ENCODE data around the gene OTOL1. TPM values are rescaled to one million over a fixed set of nuclear protein-coding genes. Genes with fewer than 3 reads are reported as not detected.
A peak's percentile ranks its signal among the peaks of the same experiment; 100 is the strongest.
"Not testable (repeated sequence)": the region's sequence is repeated elsewhere in the genome, so short reads cannot be mapped to it uniquely, and the experiment has no call there.

OTOL1 gene
- total RNA-seq, 1 donor from 2014 or later, result not detected

DNA sequence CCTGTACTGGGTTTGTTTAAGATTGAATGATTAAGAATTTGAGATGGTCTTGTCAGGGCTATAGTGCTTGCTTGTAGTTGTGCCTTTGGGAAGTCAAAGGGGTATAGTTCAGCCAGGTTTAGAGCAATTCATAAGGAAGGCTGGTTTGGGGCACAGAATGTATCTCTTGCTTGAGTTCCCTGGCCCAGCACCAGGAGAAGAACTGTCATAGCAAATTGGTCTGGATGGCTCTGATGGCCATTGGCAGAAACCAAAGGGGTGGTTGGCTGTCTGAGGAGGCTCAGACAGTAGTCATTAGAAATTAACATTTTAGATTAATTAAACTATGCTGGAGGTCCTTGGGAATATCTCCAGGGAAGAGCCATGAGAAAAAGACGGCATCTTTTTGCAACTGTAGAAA, 25.4 kb upstream of the OTOL1 start:
- Histone ChIP-seq H3K9me3 (no peaks in the 10 kb centered on the region), H3K4me3 (no peak overlapping the region), H3K27ac (no peak overlapping the region), H3K27me3 (no peaks in the 10 kb centered on the region), H3K36me3 (no peaks in the 10 kb centered on the region), H3K4me1 (no peaks in the 10 kb centered on the region)
- intact Hi-C loops (cut with DNase I), result no loop called here
- TF ChIP-seq, protein P1, sequence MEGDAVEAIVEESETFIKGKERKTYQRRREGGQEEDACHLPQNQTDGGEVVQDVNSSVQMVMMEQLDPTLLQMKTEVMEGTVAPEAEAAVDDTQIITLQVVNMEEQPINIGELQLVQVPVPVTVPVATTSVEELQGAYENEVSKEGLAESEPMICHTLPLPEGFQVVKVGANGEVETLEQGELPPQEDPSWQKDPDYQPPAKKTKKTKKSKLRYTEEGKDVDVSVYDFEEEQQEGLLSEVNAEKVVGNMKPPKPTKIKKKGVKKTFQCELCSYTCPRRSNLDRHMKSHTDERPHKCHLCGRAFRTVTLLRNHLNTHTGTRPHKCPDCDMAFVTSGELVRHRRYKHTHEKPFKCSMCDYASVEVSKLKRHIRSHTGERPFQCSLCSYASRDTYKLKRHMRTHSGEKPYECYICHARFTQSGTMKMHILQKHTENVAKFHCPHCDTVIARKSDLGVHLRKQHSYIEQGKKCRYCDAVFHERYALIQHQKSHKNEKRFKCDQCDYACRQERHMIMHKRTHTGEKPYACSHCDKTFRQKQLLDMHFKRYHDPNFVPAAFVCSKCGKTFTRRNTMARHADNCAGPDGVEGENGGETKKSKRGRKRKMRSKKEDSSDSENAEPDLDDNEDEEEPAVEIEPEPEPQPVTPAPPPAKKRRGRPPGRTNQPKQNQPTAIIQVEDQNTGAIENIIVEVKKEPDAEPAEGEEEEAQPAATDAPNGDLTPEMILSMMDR (IDR thresholded peaks at IDR 0.05), result no peak
- ATAC-seq, result no peak
- no peak for DNase-seq

DNA sequence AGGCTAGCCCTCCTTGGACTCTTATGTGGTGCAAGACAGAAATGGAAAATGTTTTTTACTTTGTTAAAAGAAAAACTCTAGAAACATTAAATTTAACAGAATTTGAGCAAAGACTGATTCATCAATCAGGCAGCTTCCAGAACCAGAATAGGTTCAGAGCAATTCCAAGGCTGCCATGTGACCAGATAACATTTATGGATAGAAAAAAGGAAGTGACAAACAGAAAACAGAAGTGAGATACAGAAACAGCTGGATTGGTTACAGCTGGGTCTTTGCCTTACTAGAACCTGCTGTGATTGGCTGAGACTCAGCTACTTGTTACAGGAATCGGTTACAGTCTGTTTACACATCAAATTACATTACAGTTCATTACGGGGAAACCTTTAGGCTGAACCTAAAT, 22.5 kb upstream of the OTOL1 start:
- TF ChIP-seq, protein P1 (IDR thresholded peaks at IDR 0.05), result no peak
- no peaks in the 10 kb centered on the region for H3K36me3 ChIP-seq
- intact Hi-C loops (cut with DNase I), result no loop called here
- ATAC-seq, result no peak
- H3K4me3 ChIP-seq, result no peak overlapping the region
- no peaks in the 10 kb centered on the region for H3K27me3 ChIP-seq
- H3K9me3 ChIP-seq, result no peaks in the 10 kb centered on the region
- no peak for DNase-seq
- no peaks in the 10 kb centered on the region for H3K4me1 ChIP-seq
- no peak overlapping the region for H3K27ac ChIP-seq

DNA sequence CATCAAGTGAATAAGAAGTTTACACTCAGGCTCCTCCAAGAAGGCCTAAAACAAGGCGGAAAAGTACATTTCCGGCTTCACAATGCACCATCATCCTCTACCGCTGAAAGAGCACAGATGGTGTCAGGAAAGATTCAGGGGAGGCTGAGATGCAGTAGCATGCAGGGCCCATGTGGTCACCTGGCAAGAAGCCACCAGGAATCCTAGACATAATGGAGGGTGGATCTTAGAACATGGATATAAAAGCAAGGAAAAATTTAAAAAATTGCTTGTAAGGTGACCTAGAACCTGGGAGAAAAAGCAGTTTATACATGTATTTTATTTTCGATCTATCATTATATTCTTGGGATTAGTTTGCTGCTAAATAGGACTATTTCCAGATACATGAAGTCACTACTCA, 21.9 kb upstream of the OTOL1 start:
- Histone ChIP-seq H3K9me3 (no peaks in the 10 kb centered on the region), H3K36me3 (no peaks in the 10 kb centered on the region), H3K27me3 (no peaks in the 10 kb centered on the region), H3K4me3 (no peak overlapping the region), H3K4me1 (no peaks in the 10 kb centered on the region), H3K27ac (no peak overlapping the region)
- TF ChIP-seq, protein P1 (IDR thresholded peaks at IDR 0.05), result no peak
- ATAC-seq (no peak), DNase-seq (no peak)
- intact Hi-C loops (cut with DNase I), result no loop called here

DNA sequence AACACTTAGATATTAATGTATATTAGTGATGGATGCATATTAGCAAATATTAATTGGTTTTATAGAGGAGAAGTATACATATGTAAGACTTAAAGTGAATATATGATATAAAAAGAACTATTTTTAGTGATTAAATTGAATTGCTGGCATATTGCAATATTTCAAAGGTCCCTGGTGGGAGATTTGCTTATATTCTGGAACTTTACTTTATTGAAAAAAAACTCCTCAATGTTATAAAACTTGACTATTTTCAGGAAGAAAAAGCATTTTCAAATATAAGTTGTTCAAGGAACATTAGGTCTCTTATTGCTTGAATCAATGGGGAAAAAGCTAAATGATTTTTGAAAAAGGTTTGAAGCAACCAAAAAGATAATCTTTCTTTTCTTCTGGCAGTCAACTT, 21.4 kb upstream of the OTOL1 start:
- H3K36me3 ChIP-seq, result no peaks in the 10 kb centered on the region
- no peak overlapping the region for H3K27ac ChIP-seq
- DNase-seq, result no peak
- no peaks in the 10 kb centered on the region for H3K27me3 ChIP-seq
- intact Hi-C loops (cut with DNase I), result no loop called here
- no peak overlapping the region for H3K4me3 ChIP-seq
- no peak for ATAC-seq
- H3K9me3 ChIP-seq, result no peaks in the 10 kb centered on the region
- TF ChIP-seq, protein P1 (IDR thresholded peaks at IDR 0.05), result no peak
- no peaks in the 10 kb centered on the region for H3K4me1 ChIP-seq

DNA sequence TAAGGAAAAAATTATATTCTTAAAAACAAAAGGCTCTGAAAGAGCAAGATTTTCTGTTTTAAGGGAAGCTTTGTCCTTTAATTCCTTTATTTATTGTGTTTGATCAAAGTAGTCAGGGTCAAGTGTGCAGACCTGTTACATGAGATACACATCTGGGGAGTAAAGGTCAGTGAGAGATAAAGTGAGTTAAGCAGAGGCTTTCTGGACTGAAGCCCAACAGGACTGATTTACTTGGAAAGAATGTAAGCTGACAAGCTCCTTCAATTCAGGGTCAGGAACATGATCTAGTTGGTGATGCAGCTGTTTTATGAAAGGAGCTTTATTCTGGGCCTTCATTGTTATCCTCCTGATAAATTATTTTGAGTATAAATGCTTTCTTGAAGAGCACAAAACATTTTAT, 20.7 kb upstream of the OTOL1 start:
- TF ChIP-seq, protein P1 (IDR thresholded peaks at IDR 0.05), result no peak
- no peaks in the 10 kb centered on the region for H3K9me3 ChIP-seq
- DNase-seq, result no peak
- H3K27ac ChIP-seq, result no peak overlapping the region
- H3K4me1 ChIP-seq, result no peaks in the 10 kb centered on the region
- H3K27me3 ChIP-seq, result no peaks in the 10 kb centered on the region
- H3K4me3 ChIP-seq, result no peak overlapping the region
- H3K36me3 ChIP-seq, result no peaks in the 10 kb centered on the region
- ATAC-seq, result no peak
- intact Hi-C loops (cut with DNase I), result no loop called here

DNA sequence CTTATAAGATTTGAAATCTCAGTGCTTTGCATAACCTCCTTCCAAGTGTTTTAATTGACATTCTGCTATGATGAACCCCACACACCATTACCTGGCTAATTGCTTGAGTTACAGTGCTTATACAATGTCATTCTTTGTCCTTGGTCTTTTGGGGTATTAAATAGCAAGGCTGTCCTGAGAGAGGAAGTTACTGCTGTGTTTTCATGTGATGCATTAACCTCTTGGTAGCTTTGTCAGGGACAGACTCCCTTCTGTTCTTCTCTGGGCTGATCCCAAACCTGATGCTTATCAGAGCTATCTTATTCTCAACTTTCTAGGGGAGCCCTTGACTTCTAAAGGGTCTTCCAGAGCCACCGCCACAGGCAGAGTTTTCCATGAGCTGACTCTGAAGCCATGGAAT, 12.4 kb upstream of the OTOL1 start:
- intact Hi-C loops (cut with DNase I), result no loop called here
- no peaks in the 10 kb centered on the region for H3K27me3 ChIP-seq
- H3K36me3 ChIP-seq, result no peaks in the 10 kb centered on the region
- TF ChIP-seq, protein P1 (IDR thresholded peaks at IDR 0.05), result no peak
- no peaks in the 10 kb centered on the region for H3K4me1 ChIP-seq
- H3K4me3 ChIP-seq, result no peak overlapping the region
- ATAC-seq (no peak), DNase-seq (no peak)
- H3K27ac ChIP-seq, result no peak overlapping the region
- H3K9me3 ChIP-seq, result no peaks in the 10 kb centered on the region

DNA sequence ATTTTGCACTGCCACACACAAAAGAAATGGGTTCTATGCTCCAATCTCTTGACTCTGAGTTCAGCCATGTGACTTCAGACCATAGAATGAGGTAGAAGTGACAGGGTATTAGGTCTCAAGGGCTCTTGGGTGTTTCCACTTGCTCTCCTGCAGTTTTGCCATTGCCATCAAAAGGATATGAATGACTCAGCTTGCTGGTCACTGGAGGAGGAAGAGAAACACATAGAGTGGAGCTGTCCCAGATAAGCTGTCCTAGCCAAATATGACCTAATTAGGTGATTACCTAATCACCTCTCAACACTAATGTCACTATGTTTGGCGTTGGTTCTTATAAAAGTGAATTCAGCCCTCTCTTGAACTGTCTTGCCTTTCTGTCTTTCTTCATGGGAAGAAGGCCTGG, 8.3 kb upstream of the OTOL1 start:
- H3K27me3 ChIP-seq; H3K4me3 ChIP-seq; H3K36me3 ChIP-seq; DNase-seq; intact Hi-C loops (cut with DNase I); H3K4me1 ChIP-seq; H3K9me3 ChIP-seq; H3K27ac ChIP-seq: not testable (repeated sequence)
- ATAC-seq, result peak; percentile 88

Measured in upper lobe of right lung (tissue), 1 donor.